GM12878 (cell line): ENCODE results near the gene MLLT3. TPM values are rescaled to one million over a fixed set of nuclear protein-coding genes. Genes with fewer than 3 reads are reported as not detected.

Experiments
- CBFB ChIP-seq: IDR thresholded peaks from 2 replicates; pipeline ENCODE4 v1.6.1; 2016; ENCODE audit warnings: antibody characterized with exemption, low read depth
- EGR1 ChIP-seq, 2 experiments: IDR thresholded peaks; 1 replicate in 1 of 2; 2 replicates in 1 of 2; pipeline ENCODE4 v1.6.1; 2011 to 2012; ENCODE audit warnings: low read depth in 2 of 2, low read length in 2 of 2, borderline replicate concordance in 1 of 2, mild to moderate bottlenecking in 1 of 2, moderate library complexity in 1 of 2
- MEF2A ChIP-seq: IDR thresholded peaks from 2 replicates; pipeline ENCODE4 v1.6.1; 2011; ENCODE audit warnings: low read depth, mild to moderate bottlenecking, low read length, moderate library complexity; ENCODE audit not compliant: insufficient read depth
- MEF2B ChIP-seq: fragments of 450-650 bp; IDR thresholded peaks from 2 replicates; pipeline ENCODE4 v1.6.1; 2018; ENCODE audit warnings: mild to moderate bottlenecking, moderate library complexity; ENCODE audit not compliant: partially characterized antibody, poor library complexity, severe bottlenecking
- MLLT1 ChIP-seq: fragments of 450-650 bp; IDR thresholded peaks from 2 replicates; pipeline ENCODE4 v1.6.1; 2016; ENCODE audit warnings: mild to moderate bottlenecking
- MTA2 ChIP-seq: fragments of 450-650 bp; IDR thresholded peaks from 2 replicates; pipeline ENCODE4 v1.6.1; 2016; ENCODE audit warnings: low read depth, mild to moderate bottlenecking, moderate library complexity
- NBN ChIP-seq: fragments of 450-650 bp; IDR thresholded peaks from 2 replicates; pipeline ENCODE4 v1.6.1; 2016
- NFYA ChIP-seq: IDR thresholded peaks from 2 replicates; pipeline ENCODE4 v1.6.1; 2011; ENCODE audit warnings: low read depth, mild to moderate bottlenecking, low read length, improper control_type of control experiment, borderline replicate concordance
- PKNOX1 ChIP-seq: fragments of 450-650 bp; IDR thresholded peaks from 2 replicates; pipeline ENCODE4 v1.6.1; 2016; ENCODE audit warnings: mild to moderate bottlenecking
- POLR2AphosphoS5 ChIP-seq: IDR thresholded peaks from 2 replicates; pipeline ENCODE4 v1.6.1; 2011; ENCODE audit warnings: mild to moderate bottlenecking, low read length, inconsistent platforms
- REST ChIP-seq: IDR thresholded peaks from 2 replicates; pipeline ENCODE4 v1.6.1; 2012; ENCODE audit warnings: mild to moderate bottlenecking, low read depth, low read length
- TAF1 ChIP-seq: IDR thresholded peaks from 2 replicates; pipeline ENCODE4 v1.6.1; 2011; ENCODE audit warnings: mild to moderate bottlenecking, low read depth, low read length, borderline replicate concordance
- TARDBP ChIP-seq: IDR thresholded peaks from 2 replicates; pipeline ENCODE4 v1.6.1; 2016; ENCODE audit warnings: borderline replicate concordance
- TBL1XR1 ChIP-seq: IDR thresholded peaks from 2 replicates; pipeline ENCODE4 v1.6.1; 2012; ENCODE audit warnings: low read depth, low read length, improper control_type of control experiment
- YY1 ChIP-seq: IDR thresholded peaks from 2 replicates; pipeline ENCODE4 v1.6.1; 2011; ENCODE audit warnings: low read depth, mild to moderate bottlenecking, low read length
- ZZZ3 ChIP-seq: IDR thresholded peaks from 2 replicates; pipeline ENCODE4 v1.6.1; 2011; ENCODE audit warnings: low read depth; ENCODE audit not compliant: control insufficient read depth, insufficient read length
- polyA plus RNA-seq, 11 experiments: library from polyadenylated mRNA; depleted of rRNA in 4 of 11; unstranded in 6 of 11; stranded (reverse) in 5 of 11; fragments of >200 nt; fragmentation: Nextera tagmentation in 4 of 11; fragmentation: Illumina TruSeq in 1 of 11; extraction: Ambion mirVana in 4 of 11; extraction: Trizol in 1 of 11; gene quantifications; 1 replicate in 1 of 11; 2 replicates in 10 of 11; pipeline versions ENCODE4 v1.2.1 to v1.2.3, GENCODE V29; 2011 to 2016; ENCODE audit warnings: inconsistent platforms in 2 of 11, missing spikeins in 2 of 11, low read depth in 1 of 11
- total RNA-seq, 4 experiments: library from RNA; depleted of rRNA in 3 of 4; stranded (reverse); fragments of >200 nt in 3 of 4; fragmentation: Illumina TruSeq in 1 of 4; extraction: Trizol in 1 of 4; gene quantifications; 2 replicates each; pipeline versions ENCODE4 v1.2.1 to v1.2.3, GENCODE V29; 2013 to 2021
- TF ChIP-seq, protein P1 (sequence below): IDR thresholded peaks from 2 replicates; pipeline ENCODE4 v1.6.1; 2011; ENCODE audit warnings: borderline replicate concordance, low read depth, mild to moderate bottlenecking, moderate library complexity, low read length; ENCODE audit not compliant: insufficient read depth, poor library complexity, severe bottlenecking
- TF ChIP-seq, protein P2 (sequence below): fragments of 450-650 bp; formaldehyde crosslinking; IDR thresholded peaks from 2 replicates; pipeline ENCODE4 v1.4.0; 2020; ENCODE audit warnings: mild to moderate bottlenecking, moderate library complexity

Gene MLLT3
- total and polyA plus RNA-seq, 10 of the 15 experiments (the other 5 are each of a cell fraction or from before 2014, with no cell fraction given), result 17.7 to 72.3 (median 35.6) TPM

- peak; percentile 54; the same call in 1 of the 2 replicates for TF ChIP-seq MLLT1
- peak; percentile 91 for TF ChIP-seq PKNOX1
- TF ChIP-seq, protein P1, sequence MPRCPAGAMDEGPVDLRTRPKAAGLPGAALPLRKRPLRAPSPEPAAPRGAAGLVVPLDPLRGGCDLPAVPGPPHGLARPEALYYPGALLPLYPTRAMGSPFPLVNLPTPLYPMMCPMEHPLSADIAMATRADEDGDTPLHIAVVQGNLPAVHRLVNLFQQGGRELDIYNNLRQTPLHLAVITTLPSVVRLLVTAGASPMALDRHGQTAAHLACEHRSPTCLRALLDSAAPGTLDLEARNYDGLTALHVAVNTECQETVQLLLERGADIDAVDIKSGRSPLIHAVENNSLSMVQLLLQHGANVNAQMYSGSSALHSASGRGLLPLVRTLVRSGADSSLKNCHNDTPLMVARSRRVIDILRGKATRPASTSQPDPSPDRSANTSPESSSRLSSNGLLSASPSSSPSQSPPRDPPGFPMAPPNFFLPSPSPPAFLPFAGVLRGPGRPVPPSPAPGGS, result no peak
- TF ChIP-seq, protein P2, sequence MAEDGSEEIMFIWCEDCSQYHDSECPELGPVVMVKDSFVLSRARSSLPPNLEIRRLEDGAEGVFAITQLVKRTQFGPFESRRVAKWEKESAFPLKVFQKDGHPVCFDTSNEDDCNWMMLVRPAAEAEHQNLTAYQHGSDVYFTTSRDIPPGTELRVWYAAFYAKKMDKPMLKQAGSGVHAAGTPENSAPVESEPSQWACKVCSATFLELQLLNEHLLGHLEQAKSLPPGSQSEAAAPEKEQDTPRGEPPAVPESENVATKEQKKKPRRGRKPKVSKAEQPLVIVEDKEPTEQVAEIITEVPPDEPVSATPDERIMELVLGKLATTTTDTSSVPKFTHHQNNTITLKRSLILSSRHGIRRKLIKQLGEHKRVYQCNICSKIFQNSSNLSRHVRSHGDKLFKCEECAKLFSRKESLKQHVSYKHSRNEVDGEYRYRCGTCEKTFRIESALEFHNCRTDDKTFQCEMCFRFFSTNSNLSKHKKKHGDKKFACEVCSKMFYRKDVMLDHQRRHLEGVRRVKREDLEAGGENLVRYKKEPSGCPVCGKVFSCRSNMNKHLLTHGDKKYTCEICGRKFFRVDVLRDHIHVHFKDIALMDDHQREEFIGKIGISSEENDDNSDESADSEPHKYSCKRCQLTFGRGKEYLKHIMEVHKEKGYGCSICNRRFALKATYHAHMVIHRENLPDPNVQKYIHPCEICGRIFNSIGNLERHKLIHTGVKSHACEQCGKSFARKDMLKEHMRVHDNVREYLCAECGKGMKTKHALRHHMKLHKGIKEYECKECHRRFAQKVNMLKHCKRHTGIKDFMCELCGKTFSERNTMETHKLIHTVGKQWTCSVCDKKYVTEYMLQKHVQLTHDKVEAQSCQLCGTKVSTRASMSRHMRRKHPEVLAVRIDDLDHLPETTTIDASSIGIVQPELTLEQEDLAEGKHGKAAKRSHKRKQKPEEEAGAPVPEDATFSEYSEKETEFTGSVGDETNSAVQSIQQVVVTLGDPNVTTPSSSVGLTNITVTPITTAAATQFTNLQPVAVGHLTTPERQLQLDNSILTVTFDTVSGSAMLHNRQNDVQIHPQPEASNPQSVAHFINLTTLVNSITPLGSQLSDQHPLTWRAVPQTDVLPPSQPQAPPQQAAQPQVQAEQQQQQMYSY (CRISPR knock-in tag), result no peak
- peak; percentile 47; the same call in 1 of the 2 replicates for TF ChIP-seq NBN
- no peak for TF ChIP-seq MEF2A
- TF ChIP-seq POLR2AphosphoS5, result no peak
- TF ChIP-seq EGR1 (IDR thresholded peaks at IDR 0.05; ENCODE audit: borderline replicate concordance in 1 of 2, low read depth in 2 of 2, low read length in 2 of 2), result no peak
- TF ChIP-seq MEF2B, result no peak
- no peak for TF ChIP-seq NFYA
- no peak for TF ChIP-seq CBFB
- TF ChIP-seq ZZZ3, result no peak
- no peak for TF ChIP-seq MTA2
- 0 out of 2 replicates have a peak, but pooled peaks have one; percentile 24 for TF ChIP-seq TAF1
- TF ChIP-seq TARDBP, result no peak
- no peak for TF ChIP-seq REST
- peak; percentile 86 for TF ChIP-seq YY1
- no peak for TF ChIP-seq TBL1XR1
Observed at GRCh38 chr9:20658677-20659473, 36.6 kb upstream of the MLLT3 start (continued).
